SK-N-SH treated with all-trans-retinoic acid at 6 μM for 48 hours (cell line): Measurements from ENCODE around the gene OSBPL2.

Experiments used
- ARNTL ChIP-seq: fragments of 450-650 bp; formaldehyde crosslinking; IDR thresholded peaks from 2 replicates; pipeline ENCODE4 v1.5.0; 2020; ENCODE audit warnings: low read depth, mild to moderate bottlenecking, moderate library complexity, borderline replicate concordance
- BACH2 ChIP-seq: fragments of 250-450 bp; sonication (Bioruptor Pico); IDR thresholded peaks from 2 replicates; pipeline ENCODE4 v1.9.0; 2021; ENCODE audit warnings: mild to moderate bottlenecking, borderline replicate concordance
- CSDC2 ChIP-seq: fragments of 250-450 bp; sonication (Bioruptor Pico); IDR thresholded peaks from 2 replicates; pipeline ENCODE4 v1.5.0; 2020; ENCODE audit warnings: mild to moderate bottlenecking, moderate library complexity
- OSR1 ChIP-seq: fragments of 250-450 bp; sonication (Bioruptor Pico); IDR thresholded peaks from 2 replicates; pipeline ENCODE4 v1.8.0; 2022; ENCODE audit warnings: moderate library complexity, mild to moderate bottlenecking, inconsistent platforms
- PPARA ChIP-seq: fragments of 250-450 bp; sonication (Bioruptor Pico); IDR thresholded peaks from 2 replicates; pipeline ENCODE4 v1.5.0; 2020; ENCODE audit warnings: mild to moderate bottlenecking, borderline replicate concordance
- TOX ChIP-seq: fragments of 250-450 bp; sonication (Bioruptor Pico); IDR thresholded peaks from 2 replicates; pipeline ENCODE4 v1.8.0; 2021; ENCODE audit warnings: mild to moderate bottlenecking, moderate library complexity, borderline replicate concordance
- ZFP30 ChIP-seq: fragments of 450-650 bp; formaldehyde crosslinking; IDR thresholded peaks from 2 replicates; pipeline ENCODE4 v1.5.0; 2022; ENCODE audit warnings: mild to moderate bottlenecking, moderate library complexity
- TF ChIP-seq, protein P1 (sequence below): fragments of 250-450 bp; sonication (Bioruptor Pico); IDR thresholded peaks from 2 replicates; pipeline ENCODE4 v1.8.0; 2020; ENCODE audit warnings: mild to moderate bottlenecking, moderate library complexity, borderline replicate concordance

DNA sequence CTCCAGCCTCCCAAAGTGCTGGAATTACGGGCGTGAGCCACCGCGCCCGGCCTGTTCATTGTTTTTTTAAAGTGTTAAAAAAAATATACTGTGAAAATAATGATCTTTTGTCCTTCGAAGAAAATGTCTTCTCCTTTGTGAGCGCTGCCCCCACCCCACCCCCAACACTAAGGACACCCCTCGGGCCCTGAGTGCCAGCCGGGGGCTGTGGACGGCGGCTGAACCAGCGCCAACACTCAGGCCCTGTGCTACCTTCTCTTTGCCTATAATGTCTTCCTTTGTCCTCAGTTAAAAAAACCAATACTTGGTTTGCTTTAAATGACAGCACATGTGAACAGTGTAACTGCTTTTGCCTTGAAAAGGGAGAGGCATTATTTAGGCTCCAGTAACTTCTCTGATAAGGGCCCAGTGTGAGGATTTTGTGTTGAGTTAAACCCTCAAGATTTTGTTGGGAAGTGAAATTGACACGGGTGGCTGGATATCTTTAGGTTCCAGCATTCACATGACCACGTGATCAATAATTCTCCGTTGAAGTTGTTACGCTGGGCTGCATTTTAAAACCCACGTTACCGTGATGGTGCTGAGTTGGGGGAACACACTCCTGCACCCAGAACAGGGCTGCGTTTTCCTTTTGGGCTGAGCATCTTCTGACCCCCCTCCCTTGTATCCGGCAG, 54.9 kb downstream of the OSBPL2 start:
- TF ChIP-seq, protein P1, sequence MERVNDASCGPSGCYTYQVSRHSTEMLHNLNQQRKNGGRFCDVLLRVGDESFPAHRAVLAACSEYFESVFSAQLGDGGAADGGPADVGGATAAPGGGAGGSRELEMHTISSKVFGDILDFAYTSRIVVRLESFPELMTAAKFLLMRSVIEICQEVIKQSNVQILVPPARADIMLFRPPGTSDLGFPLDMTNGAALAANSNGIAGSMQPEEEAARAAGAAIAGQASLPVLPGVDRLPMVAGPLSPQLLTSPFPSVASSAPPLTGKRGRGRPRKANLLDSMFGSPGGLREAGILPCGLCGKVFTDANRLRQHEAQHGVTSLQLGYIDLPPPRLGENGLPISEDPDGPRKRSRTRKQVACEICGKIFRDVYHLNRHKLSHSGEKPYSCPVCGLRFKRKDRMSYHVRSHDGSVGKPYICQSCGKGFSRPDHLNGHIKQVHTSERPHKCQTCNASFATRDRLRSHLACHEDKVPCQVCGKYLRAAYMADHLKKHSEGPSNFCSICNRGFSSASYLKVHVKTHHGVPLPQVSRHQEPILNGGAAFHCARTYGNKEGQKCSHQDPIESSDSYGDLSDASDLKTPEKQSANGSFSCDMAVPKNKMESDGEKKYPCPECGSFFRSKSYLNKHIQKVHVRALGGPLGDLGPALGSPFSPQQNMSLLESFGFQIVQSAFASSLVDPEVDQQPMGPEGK (CRISPR knock-in tag) = no peak
- TF ChIP-seq OSR1 (CRISPR knock-in tag) (no peak), ARNTL (CRISPR knock-in tag) (no peak), PPARA (CRISPR knock-in tag) (no peak), BACH2 (CRISPR knock-in tag) (no peak), TOX (CRISPR knock-in tag) (no peak), ZFP30 (CRISPR knock-in tag) (no peak), CSDC2 (CRISPR knock-in tag) (no peak)
